Tibial nerve (tissue), 4 donors: Measurements from ENCODE around the gene MEIS2. TPM values are rescaled to one million over a fixed set of nuclear protein-coding genes. Genes with fewer than 3 reads are reported as not detected.

ENCODE experiments used
- DNase-seq, 2 donors: peaks; one replicate each; pipeline ENCODE4 v3.0.0-alpha.2; 2019; ENCODE audit warnings: low spot score in 2 of 2
- H3K27ac ChIP-seq, 4 donors: fragments of 200-600 bp; sonication (generic) in 3 of 4; one replicate each; pipeline ENCODE4 v1.5.1; 2017 to 2019; ENCODE audit warnings: mild to moderate bottlenecking in 1 of 4
- H3K27me3 ChIP-seq, 2 donors: fragments of 200-600 bp; sonication (generic) in 1 of 2; one replicate each; pipeline versions ENCODE4 v1.5.1 to v1.6.0; 2017 to 2019
- H3K36me3 ChIP-seq, 3 donors: fragments of 200-600 bp; sonication (generic); one replicate each; pipeline ENCODE4 v1.5.1; 2018 to 2019
- H3K4me1 ChIP-seq, 4 donors: fragments of 200-600 bp; sonication (generic) in 3 of 4; one replicate each; pipeline ENCODE4 v1.5.1; 2017 to 2019
- H3K4me3 ChIP-seq, 4 donors: fragments of 200-600 bp; sonication (generic) in 3 of 4; one replicate each; pipeline ENCODE4 v1.5.1; 2017 to 2019; ENCODE audit warnings: mild to moderate bottlenecking in 1 of 4, moderate library complexity in 1 of 4
- H3K9me3 ChIP-seq, 4 donors: fragments of 200-600 bp; sonication (generic) in 3 of 4; one replicate each; pipeline ENCODE4 v1.5.1; 2017 to 2019
- CTCF ChIP-seq, 5 experiments: fragments of 200-600 bp in 3 of 5; fragments of 450-650 bp in 2 of 5; sonication (generic) in 3 of 5; IDR thresholded peaks; one replicate each; pipeline ENCODE4 v1.5.1; 2016 to 2019; ENCODE audit warnings: antibody characterized with exemption in 5 of 5, mild to moderate bottlenecking in 3 of 5, moderate library complexity in 2 of 5
- EP300 ChIP-seq, 2 donors: sonication (generic); formaldehyde crosslinking; IDR thresholded peaks; one replicate each; pipeline ENCODE4 v1.6.1; 2017; ENCODE audit warnings: antibody characterized with exemption in 2 of 2, mild to moderate bottlenecking in 1 of 2
- POLR2A ChIP-seq, 2 donors: fragments of 450-650 bp; IDR thresholded peaks; one replicate each; pipeline ENCODE4 v1.6.1; 2017; ENCODE audit warnings: antibody characterized with exemption in 2 of 2, mild to moderate bottlenecking in 2 of 2, moderate library complexity in 2 of 2
- WGBS, 2 donors: methylation state at CpG; one replicate each; pipeline ENCODE4 v1.1.5; 2018; 5-methylcytosine and 5-hydroxymethylcytosine counted together
- total RNA-seq, 4 donors: library from RNA; depleted of rRNA; stranded (reverse); fragments of >200 nt; gene quantifications; one replicate each; pipeline ENCODE4 v1.1.0, GENCODE V29; 2016

The MEIS2 gene
- total RNA-seq, 4 donors from 2014 or later = 9.4 to 15.7 (median 14.3) TPM

DNA sequence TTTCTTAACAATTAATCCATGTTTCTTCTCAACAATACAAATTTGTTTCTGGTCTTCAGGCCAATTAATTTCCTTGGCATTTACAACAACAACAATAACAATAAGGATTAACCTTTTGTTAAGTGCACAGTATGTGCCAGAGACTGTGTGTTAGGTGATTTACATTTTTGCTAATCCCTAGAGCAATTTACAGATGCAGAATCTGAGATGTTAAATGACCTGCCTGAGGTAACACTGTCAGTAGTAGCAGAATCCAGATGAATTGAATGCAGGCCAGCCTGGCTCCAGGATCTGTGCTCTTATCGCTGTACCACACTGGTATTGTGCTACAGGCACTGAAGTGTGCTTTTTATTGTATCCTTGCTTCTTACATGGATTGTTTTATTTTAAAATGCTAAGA, 122.2 kb downstream of the MEIS2 start:
- Histone ChIP-seq H3K4me1 (no peaks in the 10 kb centered on the region), H3K9me3 (peaks cover 0 to 5% (median under 1%) of the 10 kb centered on the region in 4 donors), H3K27me3 (no peaks in the 10 kb centered on the region), H3K4me3 (no peak overlapping the region), H3K36me3 (no peaks in the 10 kb centered on the region), H3K27ac (no peak overlapping the region)
- no peak for DNase-seq
- WGBS, 2 donors = 83 to 88% methylated on average over 1 of the region's 1 CpG
- TF ChIP-seq EP300 (IDR thresholded peaks at IDR 0.05) = no peak
- TF ChIP-seq CTCF (IDR thresholded peaks at IDR 0.05) = no peak
- TF ChIP-seq POLR2A (IDR thresholded peaks at IDR 0.05) = no peak

DNA sequence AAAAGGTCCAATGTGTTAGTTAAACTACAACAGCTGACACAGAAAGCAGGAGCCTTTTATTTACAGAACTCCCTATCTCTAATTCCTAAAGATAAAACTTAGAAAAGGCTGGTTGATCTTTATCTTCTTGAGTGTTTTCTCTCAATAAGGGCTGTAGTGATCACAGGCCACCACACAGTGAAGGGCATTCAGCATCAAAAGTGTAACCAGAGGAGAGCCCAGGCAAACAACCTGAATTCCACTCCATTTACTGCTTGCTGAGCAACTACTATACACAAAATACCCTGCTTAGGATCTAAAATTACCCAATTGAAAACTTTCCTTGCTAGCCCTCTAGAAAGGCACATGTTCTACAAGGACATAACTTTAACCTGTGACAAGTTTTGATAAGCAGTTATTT, 122.7 kb downstream of the MEIS2 start:
- no peak for TF ChIP-seq CTCF (IDR thresholded peaks at IDR 0.05)
- no peak for TF ChIP-seq EP300 (IDR thresholded peaks at IDR 0.05)
- no peak for TF ChIP-seq POLR2A (IDR thresholded peaks at IDR 0.05)
- Histone ChIP-seq H3K27ac (no peak overlapping the region), H3K27me3 (no peaks in the 10 kb centered on the region), H3K4me3 (no peak overlapping the region), H3K9me3 (peaks cover 0 to under 1% (median 0%) of the 10 kb centered on the region in 4 donors), H3K36me3 (no peaks in the 10 kb centered on the region), H3K4me1 (no peaks in the 10 kb centered on the region)
- DNase-seq = no peak

DNA sequence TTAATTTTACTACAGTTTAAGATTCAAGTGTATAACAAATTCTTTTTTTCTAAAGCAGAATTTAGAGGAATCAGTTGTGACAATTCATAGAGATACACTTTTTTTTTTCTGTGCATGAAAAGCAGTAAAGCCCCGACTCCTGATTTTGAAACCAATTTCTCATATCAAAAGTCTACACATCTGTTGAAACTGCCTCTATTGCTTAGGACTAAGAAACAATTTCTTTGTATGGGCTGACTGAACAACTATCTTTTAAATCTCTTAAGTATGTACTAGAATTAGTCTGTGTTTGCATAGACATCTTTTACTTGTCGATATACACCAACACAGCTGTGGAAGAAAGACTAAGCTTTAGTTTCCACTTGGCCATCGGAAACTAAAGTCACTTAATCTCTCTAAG, 127.6 kb downstream of the MEIS2 start:
- H3K27ac ChIP-seq = no peak overlapping the region
- TF ChIP-seq CTCF (IDR thresholded peaks at IDR 0.05) (no peak), POLR2A (IDR thresholded peaks at IDR 0.05) (no peak), EP300 (IDR thresholded peaks at IDR 0.05) (no peak)
- H3K4me1 ChIP-seq = no peaks in the 10 kb centered on the region
- 86 to 93% methylated on average over 3 of the region's 3 CpGs for WGBS, 2 donors
- no peak overlapping the region for H3K4me3 ChIP-seq
- H3K27me3 ChIP-seq = no peaks in the 10 kb centered on the region
- no peaks in the 10 kb centered on the region for H3K36me3 ChIP-seq
- no peak for DNase-seq
- no peaks in the 10 kb centered on the region for H3K9me3 ChIP-seq

DNA sequence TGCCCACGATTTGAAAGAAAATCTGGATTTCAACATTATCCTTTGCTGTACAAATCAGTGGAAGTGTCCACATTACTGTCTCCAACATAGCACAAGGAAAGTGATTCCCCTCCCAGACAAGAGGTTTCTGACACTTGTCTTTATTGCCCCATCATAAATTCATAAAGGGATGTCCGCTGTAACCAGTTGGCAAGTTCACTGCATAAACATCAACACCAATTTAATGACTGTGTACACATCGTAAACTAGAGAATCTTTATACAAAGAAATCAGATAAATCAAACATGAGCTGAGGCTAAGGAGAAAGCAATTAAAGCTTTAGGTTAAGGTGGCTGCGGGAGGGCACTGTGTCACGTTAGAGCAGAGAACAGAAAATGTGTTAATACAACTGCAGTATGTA, 129.8 kb downstream of the MEIS2 start:
- TF ChIP-seq POLR2A (IDR thresholded peaks at IDR 0.05) = no peak
- no peak for TF ChIP-seq CTCF (IDR thresholded peaks at IDR 0.05)
- TF ChIP-seq EP300 (IDR thresholded peaks at IDR 0.05) = no peak
- WGBS, 2 donors = 75 to 84% methylated on average over 5 of the region's 5 CpGs
- DNase-seq = no peak
- no peaks in the 10 kb centered on the region for H3K4me1 ChIP-seq
- H3K36me3 ChIP-seq = no peaks in the 10 kb centered on the region
- no peak overlapping the region for H3K27ac ChIP-seq
- no peaks in the 10 kb centered on the region for H3K27me3 ChIP-seq
- H3K4me3 ChIP-seq = no peak overlapping the region
- no peaks in the 10 kb centered on the region for H3K9me3 ChIP-seq

GRCh38 chr15:36967929-36968328, 132.4 kb downstream of the MEIS2 start:
- no peaks in the 10 kb centered on the region for H3K9me3 ChIP-seq

More at GRCh38 chr15:36967929-36968328, 132.4 kb downstream of the MEIS2 start:
- 94 to 97% methylated on average over 4 of the region's 4 CpGs for WGBS, 2 donors
- no peak overlapping the region for H3K4me3 ChIP-seq
- no peaks in the 10 kb centered on the region for H3K36me3 ChIP-seq
- TF ChIP-seq POLR2A (IDR thresholded peaks at IDR 0.05) = no peak
- TF ChIP-seq EP300 (IDR thresholded peaks at IDR 0.05) = no peak
- no peak for TF ChIP-seq CTCF (IDR thresholded peaks at IDR 0.05)
- H3K27ac ChIP-seq = no peak overlapping the region
- no peaks in the 10 kb centered on the region for H3K27me3 ChIP-seq
- H3K4me1 ChIP-seq = no peaks in the 10 kb centered on the region
- DNase-seq = no peak
